Colonic mucosa (tissue), 4 donors: Measurements from ENCODE around the gene TRIM8. TPM values are rescaled to one million over a fixed set of nuclear protein-coding genes. Genes with fewer than 3 reads are reported as not detected.
A peak's percentile ranks its signal among the peaks of the same experiment; 100 is the strongest.

Source experiments
- DNase-seq: peaks from one replicate; pipeline ENCODE4 v3.0.0-alpha.2; 2020
- H3K27ac ChIP-seq: fragments of 200-600 bp; one replicate; pipeline ENCODE4 v1.8.0; 2021
- H3K27me3 ChIP-seq: fragments of 200-600 bp; one replicate; pipeline ENCODE4 v1.8.0; 2021
- H3K36me3 ChIP-seq: fragments of 200-600 bp; one replicate; pipeline ENCODE4 v1.8.0; 2021
- H3K4me1 ChIP-seq: fragments of 200-600 bp; one replicate; pipeline ENCODE4 v1.8.0; 2021; ENCODE audit warnings: mild to moderate bottlenecking
- H3K4me3 ChIP-seq: fragments of 200-600 bp; one replicate; pipeline ENCODE4 v1.8.0; 2021
- H3K9ac ChIP-seq, 2 donors: one replicate each; pipeline ENCODE4 v1.7.0; 2013; ENCODE audit warnings: control low read depth in 2 of 2, low read depth in 2 of 2, low read length in 2 of 2
- H3K9me3 ChIP-seq: fragments of 200-600 bp; one replicate; pipeline ENCODE4 v1.8.0; 2021
- intact Hi-C: fragments of 100-400 bp; cut with DNase I; formaldehyde crosslinking; loops from one replicate; pipeline ENCODE4 v1.14.1; 2022
- total RNA-seq, 2 donors: library from RNA; stranded (reverse); fragmentation: NEBNext Ultra II Directional in 1 of 2; extraction: Animal tissue kit (Norgen Biotek cat#: 25700) in 1 of 2; gene quantifications; one replicate each; pipeline ENCODE4 v1.2.1, GENCODE V29; 2021
- TF ChIP-seq, protein P1 (sequence below): fragments of 200-600 bp; IDR thresholded peaks from one replicate; pipeline ENCODE4 v1.8.0; 2022; ENCODE audit warnings: antibody characterized with exemption, mild to moderate bottlenecking
- donor health status: healthy.
- donor health status: DM: no; HTN: no; CAD: no.
- donor health status: DM: no; HTN: no; CAD: no.

The TRIM8 gene
- total RNA-seq, 2 donors from 2014 or later, result 64.9 to 79.6 TPM

DNA sequence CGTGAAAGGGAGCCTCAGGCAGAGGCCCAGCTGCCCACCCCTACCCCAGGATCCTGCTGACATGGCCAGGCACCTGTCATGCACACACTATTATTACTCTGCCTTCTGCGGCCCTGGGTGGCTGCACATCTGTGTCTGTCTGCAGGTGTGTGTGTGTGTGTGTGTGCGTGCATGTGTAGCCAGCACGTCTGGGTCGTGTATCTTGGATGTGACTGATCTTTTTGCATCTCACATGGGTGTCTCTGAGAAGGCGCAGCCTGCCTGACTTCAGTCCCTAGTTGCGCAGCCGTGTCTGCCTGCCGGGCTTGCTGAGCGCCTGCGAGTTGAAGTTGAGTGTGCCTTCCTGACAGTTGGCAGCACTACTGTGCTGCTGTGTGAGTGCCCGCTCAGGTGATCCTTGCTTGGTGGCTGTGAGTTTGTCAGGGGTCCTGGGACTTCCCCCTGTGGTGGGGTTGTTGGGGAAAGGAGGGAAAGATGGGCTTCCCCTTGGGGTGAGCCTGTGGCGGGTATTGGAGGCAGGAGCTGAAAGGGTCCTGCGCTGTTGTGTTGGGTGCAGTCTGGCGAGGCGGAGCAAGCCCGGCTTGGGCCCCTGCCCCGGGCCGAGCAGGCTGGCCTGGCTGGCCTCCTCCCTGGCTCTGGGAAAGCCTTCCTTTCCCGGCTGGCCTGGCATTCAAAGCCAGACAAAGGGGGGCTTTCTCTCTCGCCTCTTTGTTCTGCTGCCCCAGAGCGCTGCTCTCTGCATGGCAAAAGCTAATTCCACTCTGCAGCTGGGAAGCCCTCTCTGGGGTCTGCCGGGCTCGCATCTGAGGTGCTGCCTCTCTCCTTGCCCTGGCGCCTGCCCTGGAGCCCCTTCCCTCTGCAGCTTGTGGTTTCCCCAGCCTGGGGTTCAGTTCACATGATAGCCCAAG is 4.9 kb downstream of the TRIM8 start:
- DNase-seq, result no peak
- intact Hi-C loops, result no loop called here
- peak overlapping the region; percentile 12 to 100 for H3K9ac ChIP-seq
- H3K27me3 ChIP-seq, result no peaks in the 10 kb centered on the region
- TF ChIP-seq, protein P1, sequence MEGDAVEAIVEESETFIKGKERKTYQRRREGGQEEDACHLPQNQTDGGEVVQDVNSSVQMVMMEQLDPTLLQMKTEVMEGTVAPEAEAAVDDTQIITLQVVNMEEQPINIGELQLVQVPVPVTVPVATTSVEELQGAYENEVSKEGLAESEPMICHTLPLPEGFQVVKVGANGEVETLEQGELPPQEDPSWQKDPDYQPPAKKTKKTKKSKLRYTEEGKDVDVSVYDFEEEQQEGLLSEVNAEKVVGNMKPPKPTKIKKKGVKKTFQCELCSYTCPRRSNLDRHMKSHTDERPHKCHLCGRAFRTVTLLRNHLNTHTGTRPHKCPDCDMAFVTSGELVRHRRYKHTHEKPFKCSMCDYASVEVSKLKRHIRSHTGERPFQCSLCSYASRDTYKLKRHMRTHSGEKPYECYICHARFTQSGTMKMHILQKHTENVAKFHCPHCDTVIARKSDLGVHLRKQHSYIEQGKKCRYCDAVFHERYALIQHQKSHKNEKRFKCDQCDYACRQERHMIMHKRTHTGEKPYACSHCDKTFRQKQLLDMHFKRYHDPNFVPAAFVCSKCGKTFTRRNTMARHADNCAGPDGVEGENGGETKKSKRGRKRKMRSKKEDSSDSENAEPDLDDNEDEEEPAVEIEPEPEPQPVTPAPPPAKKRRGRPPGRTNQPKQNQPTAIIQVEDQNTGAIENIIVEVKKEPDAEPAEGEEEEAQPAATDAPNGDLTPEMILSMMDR, result no peak
- no peaks in the 10 kb centered on the region for H3K36me3 ChIP-seq
- H3K4me1 ChIP-seq, result peaks cover 35% of the 10 kb centered on the region
- no peaks in the 10 kb centered on the region for H3K9me3 ChIP-seq
- H3K27ac ChIP-seq, result peak overlapping the region; percentile 11
- H3K4me3 ChIP-seq, result peak overlapping the region; percentile 5

DNA sequence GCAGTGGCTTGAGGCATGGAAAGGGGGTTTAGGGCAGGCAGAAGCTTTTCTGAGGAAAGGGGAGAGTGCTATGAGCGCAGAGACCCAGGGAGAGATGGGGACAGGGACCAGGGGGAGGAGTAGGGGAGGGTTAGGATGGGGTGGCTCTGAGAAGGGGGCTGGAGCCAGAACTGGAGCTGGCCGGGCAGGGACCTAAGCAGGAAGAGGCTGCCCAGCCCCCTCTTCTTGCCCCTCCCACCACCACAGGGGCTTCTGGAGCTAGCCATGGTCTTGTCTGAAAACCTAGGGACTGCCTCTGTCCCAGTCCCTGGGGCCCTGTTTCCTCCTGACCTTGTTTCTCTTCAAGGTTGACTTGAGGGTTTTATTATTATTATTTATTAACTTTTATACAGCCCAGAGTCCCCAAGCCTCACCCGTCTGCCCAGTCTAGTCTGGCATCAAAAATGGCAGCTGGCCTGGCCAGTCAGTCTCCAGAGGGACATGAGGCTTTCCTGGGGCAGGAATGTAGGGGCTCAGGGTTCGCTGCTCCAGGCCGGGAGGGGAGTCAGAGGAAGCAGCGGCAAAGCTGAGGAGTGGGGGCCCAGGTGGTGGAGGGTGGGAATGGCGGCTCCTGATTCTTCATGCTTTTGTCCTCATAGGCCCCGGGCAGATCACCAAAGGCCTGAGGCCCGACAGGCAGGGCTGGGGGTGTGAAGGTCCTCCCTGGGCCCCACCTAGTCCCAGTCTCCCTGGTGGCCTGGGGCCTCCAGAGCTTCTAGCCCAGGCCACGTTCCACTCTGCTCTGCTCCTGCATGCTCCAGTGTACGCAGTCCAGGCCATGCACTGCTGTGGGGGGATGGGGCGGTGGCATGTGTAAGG is 5.7 kb downstream of the TRIM8 start:
- Histone ChIP-seq H3K9ac (peak overlapping the region; percentile 12 to 100), H3K4me3 (peak overlapping the region; percentile 5), H3K9me3 (no peaks in the 10 kb centered on the region), H3K36me3 (no peaks in the 10 kb centered on the region), H3K27me3 (no peaks in the 10 kb centered on the region), H3K27ac (peak overlapping the region; percentile 11), H3K4me1 (peaks cover 35% of the 10 kb centered on the region)
- intact Hi-C loops, result no loop called here
- TF ChIP-seq, protein P1, result no peak
- DNase-seq, result no peak

DNA sequence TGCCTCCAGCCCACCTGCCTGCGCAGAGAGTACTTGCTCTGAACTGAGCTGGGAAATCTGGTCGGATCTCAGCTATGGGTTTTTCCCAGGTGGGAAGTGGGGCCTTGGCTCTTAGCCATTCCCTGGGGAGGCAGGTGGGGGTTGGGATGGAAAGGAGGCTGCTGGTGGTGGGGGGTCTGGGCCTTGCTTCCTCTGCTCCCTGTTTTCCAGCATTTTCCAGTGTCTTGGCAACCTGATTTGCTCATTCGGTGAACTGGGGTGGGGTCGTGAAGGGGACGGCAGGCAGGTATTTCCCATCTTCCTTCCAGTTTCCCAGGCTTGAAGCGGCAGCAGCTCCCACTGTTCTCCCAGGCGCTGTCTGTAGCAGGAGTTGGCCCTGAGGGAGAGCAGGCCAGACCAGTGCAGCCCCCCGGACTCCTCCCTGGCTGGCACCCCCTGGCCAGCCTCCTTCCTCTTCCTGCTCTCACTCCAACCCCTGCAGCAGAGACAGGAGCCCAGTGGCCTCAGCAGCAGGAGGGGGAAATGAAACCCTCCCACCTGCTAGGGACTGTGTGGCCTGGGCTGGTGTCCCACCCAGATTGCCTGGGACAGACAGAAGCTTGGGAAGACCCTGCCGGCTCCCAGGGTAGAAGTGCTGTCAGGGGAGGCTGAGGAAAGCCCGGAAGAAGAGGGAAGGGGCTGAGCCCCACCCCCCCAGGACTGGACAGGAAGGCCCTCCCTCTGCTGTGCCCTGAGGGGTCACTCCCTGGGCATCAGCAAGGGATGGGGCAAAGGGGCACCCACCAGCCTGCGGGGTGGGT is 6.6 kb downstream of the TRIM8 start:
- no peaks in the 10 kb centered on the region for H3K9me3 ChIP-seq
- H3K4me1 ChIP-seq, result peaks cover 35% of the 10 kb centered on the region
- TF ChIP-seq, protein P1, result no peak
- peaks cover 2% of the 10 kb centered on the region for H3K36me3 ChIP-seq
- H3K4me3 ChIP-seq, result no peak overlapping the region
- H3K27me3 ChIP-seq, result no peaks in the 10 kb centered on the region
- peak overlapping the region; percentile 17 to 100 for H3K9ac ChIP-seq
- DNase-seq, result no peak
- intact Hi-C loops, result no loop called here
- H3K27ac ChIP-seq, result no peak overlapping the region

DNA sequence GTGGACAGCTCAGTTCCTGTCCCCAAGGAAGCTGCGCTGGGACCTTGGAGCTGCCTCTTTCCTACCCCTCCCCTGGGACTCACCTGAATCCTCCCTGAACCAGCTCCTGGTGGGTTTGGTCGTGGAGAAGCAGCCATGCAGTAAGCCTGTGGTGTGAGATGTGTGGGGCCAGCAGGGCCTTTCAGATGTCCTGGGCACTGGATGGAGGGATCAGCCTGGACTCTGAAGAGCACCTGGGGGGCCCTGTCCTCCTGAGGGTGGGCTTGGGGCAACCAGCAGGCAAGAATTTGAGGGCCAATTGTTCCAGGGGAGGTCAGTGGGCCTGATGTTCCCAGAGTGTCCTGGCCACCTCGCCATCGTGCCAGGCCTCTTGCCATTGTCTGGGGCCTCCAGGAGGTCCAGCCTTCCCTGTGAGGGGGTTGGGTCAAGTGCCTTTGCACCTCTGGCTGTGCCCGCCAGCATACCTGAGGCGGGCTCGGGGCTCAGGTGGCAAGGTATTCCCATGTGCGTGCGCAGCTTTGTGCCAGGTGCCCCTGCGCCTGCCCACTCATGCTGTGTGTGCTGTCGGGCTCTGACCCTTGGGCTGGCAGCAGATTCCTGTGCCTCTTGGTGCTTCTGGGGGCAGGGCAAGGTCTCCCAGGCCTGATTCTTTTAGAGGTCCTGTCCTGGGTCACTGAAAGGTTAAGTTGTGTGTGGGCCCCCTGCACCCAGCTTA is 7.3 kb downstream of the TRIM8 start:
- TF ChIP-seq, protein P1, result no peak
- Histone ChIP-seq H3K36me3 (peaks cover 10% of the 10 kb centered on the region), H3K27ac (peak overlapping the region; percentile 12), H3K9me3 (no peaks in the 10 kb centered on the region), H3K27me3 (no peaks in the 10 kb centered on the region), H3K4me1 (peaks cover 36% of the 10 kb centered on the region), H3K9ac (peak overlapping the region; percentile 38 to 58), H3K4me3 (no peak overlapping the region)
- no peak for DNase-seq
- intact Hi-C loops, result no loop called here
